Activated gamma-delta T cell treated with anti-CD3 and anti-CD28 coated beads, Interleukin-2, amount 50 U/mL, for 16 hours (primary cell): Measurements from ENCODE around the gene TICRR.

Source experiments
- DNase-seq: peaks from one replicate; pipeline ENCODE4 v3.0.0-alpha.2; 2020; ENCODE audit warnings: low read depth

TICRR gene

GRCh38 chr15:89654847-89655805, 79.9 kb downstream of the TICRR start, which contains the start of gene KIF7:
Gene KIF7, minus strand, starts transcription at chr15:89655467. Its CDS starts 2,537 bp downstream, at chr15:89652930.
- no peak for DNase-seq

- no peak for DNase-seq
Measured at GRCh38 chr15:89656116-89656815, 81.0 kb downstream of the TICRR start.

GRCh38 chr15:89657686-89658200, 82.5 kb downstream of the TICRR start:
- no peak for DNase-seq

GRCh38 chr15:89659295-89659694, 84.0 kb downstream of the TICRR start:
- no peak for DNase-seq

GRCh38 chr15:89660556-89660955, 85.3 kb downstream of the TICRR start:
- no peak for DNase-seq

GRCh38 chr15:89662893-89663626, 87.8 kb downstream of the TICRR start:
- DNase-seq: no peak

GRCh38 chr15:89664441-89665350, 89.4 kb downstream of the TICRR start:
- no peak for DNase-seq

- no peak for DNase-seq
Measured at GRCh38 chr15:89665449-89666181, 90.3 kb downstream of the TICRR start.

GRCh38 chr15:89666184-89666857, 91.1 kb downstream of the TICRR start:
- DNase-seq: no peak

GRCh38 chr15:89666858-89667705, 91.8 kb downstream of the TICRR start:
- no peak for DNase-seq

- DNase-seq: no peak
Measured at GRCh38 chr15:89667706-89667960, 92.4 kb downstream of the TICRR start.

- DNase-seq: no peak
Measured at GRCh38 chr15:89668171-89668570, 92.9 kb downstream of the TICRR start.

- DNase-seq: no peak
Measured at GRCh38 chr15:89669309-89669865, 94.1 kb downstream of the TICRR start.

- no peak for DNase-seq
Measured at GRCh38 chr15:89669941-89670340, 94.7 kb downstream of the TICRR start.

- no peak for DNase-seq
Measured at GRCh38 chr15:89670971-89671560, 95.8 kb downstream of the TICRR start.

- DNase-seq: no peak
Measured at GRCh38 chr15:89671687-89672086, 96.4 kb downstream of the TICRR start.

GRCh38 chr15:89672221-89673164, 97.2 kb downstream of the TICRR start:
- no peak for DNase-seq
